Thyroid gland (tissue), 4 donors: ENCODE data around the gene KIRREL1.

ENCODE experiments used
- POLR2A ChIP-seq, 2 donors: fragments of 450-650 bp; IDR thresholded peaks; one replicate each; pipeline ENCODE4 v1.6.1; 2017; ENCODE audit warnings: antibody characterized with exemption in 2 of 2, mild to moderate bottlenecking in 2 of 2, moderate library complexity in 1 of 2
- TF ChIP-seq, protein P1 (sequence below), 6 experiments: fragments of 200-600 bp in 3 of 6; fragments of 450-650 bp in 3 of 6; sonication (generic) in 3 of 6; IDR thresholded peaks; one replicate each; pipeline ENCODE4 v1.5.1; 2016 to 2019; ENCODE audit warnings: antibody characterized with exemption in 6 of 6, mild to moderate bottlenecking in 2 of 6, inconsistent platforms in 1 of 6, moderate library complexity in 1 of 6

DNA sequence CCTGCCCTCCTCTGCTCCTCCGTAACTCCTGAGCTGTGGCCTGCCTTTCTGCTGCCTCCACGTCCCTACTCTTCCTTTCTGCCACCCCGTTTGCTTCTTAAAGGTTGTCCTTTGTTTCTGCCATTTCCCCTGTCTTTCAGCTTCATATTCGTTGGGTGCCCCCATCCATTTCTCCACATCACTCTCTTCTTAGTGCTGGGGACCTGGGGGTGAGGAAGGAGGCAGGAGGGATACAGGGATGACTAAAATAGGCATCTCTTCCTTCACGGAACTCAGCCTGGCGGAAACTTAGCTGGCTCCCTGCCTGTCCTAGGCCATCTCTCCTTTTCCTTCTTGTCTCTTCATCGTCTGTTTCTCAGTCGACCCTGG lies 120.3 kb downstream of the KIRREL1 start:
- TF ChIP-seq POLR2A (IDR thresholded peaks at IDR 0.05) = no peak
- TF ChIP-seq, protein P1, sequence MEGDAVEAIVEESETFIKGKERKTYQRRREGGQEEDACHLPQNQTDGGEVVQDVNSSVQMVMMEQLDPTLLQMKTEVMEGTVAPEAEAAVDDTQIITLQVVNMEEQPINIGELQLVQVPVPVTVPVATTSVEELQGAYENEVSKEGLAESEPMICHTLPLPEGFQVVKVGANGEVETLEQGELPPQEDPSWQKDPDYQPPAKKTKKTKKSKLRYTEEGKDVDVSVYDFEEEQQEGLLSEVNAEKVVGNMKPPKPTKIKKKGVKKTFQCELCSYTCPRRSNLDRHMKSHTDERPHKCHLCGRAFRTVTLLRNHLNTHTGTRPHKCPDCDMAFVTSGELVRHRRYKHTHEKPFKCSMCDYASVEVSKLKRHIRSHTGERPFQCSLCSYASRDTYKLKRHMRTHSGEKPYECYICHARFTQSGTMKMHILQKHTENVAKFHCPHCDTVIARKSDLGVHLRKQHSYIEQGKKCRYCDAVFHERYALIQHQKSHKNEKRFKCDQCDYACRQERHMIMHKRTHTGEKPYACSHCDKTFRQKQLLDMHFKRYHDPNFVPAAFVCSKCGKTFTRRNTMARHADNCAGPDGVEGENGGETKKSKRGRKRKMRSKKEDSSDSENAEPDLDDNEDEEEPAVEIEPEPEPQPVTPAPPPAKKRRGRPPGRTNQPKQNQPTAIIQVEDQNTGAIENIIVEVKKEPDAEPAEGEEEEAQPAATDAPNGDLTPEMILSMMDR (IDR thresholded peaks at IDR 0.05) = no peak
